ENCODE results near the gene NME3. TPM values are rescaled to one million over a fixed set of nuclear protein-coding genes. Genes with fewer than 3 reads are reported as not detected.

NME3 gene
- total and polyA plus RNA-seq, 2 of the 4 experiments (the other 2 are of a cell fraction) = 12.7 to 41.2 TPM

- H4K91ac ChIP-seq (ENCODE audit: insufficient read depth, low read depth, low read length) = no peak overlapping the region
- H4K20me1 ChIP-seq (ENCODE audit: insufficient read depth, low read length) = peaks cover 28% of the 10 kb centered on the region
- H2BK20ac ChIP-seq (ENCODE audit: low read depth, low read length) = no peak overlapping the region
- H2BK120ac ChIP-seq (ENCODE audit: low read depth, low read length) = no peak overlapping the region
- H3K36me3 ChIP-seq (ENCODE audit: control insufficient read depth, insufficient read depth, low read length) = peaks cover 64% of the 10 kb centered on the region
- no peak for DNase-seq
- no peaks in the 10 kb centered on the region for H3K27me3 ChIP-seq (ENCODE audit: control insufficient read depth, insufficient read depth, low read length)
- H3K14ac ChIP-seq (replicated peaks; ENCODE audit: low read depth, low read length) = no peak overlapping the region
- dilution Hi-C loops (cut with HindIII; ENCODE audit: low sequenced_read_pairs, unreplicated experiment) (no loop called here), intact Hi-C loops (cut with micrococcal nuclease) (no loop called here), in situ Hi-C loops (cut with MboI; ENCODE audit: low sequenced_read_pairs) (no loop called here)
- ChIA-PET CTCF (no interaction called here), POLR2A (ENCODE audit: unreplicated experiment) (no interaction called here)
- no peak overlapping the region for H4K5ac ChIP-seq (ENCODE audit: low read depth, low read length)
- H2AK5ac ChIP-seq (ENCODE audit: low read depth, low read length) = no peak overlapping the region
- no peak overlapping the region for H2AFZ ChIP-seq (replicated peaks; ENCODE audit: low read length, poor library complexity)
- H3K56ac ChIP-seq (ENCODE audit: extremely low read depth, insufficient read depth, low read length) = no peak overlapping the region
- H3K4me3 ChIP-seq (ENCODE audit: insufficient read depth, low read depth, low read length) = no peak overlapping the region
- no peak overlapping the region for H2BK15ac ChIP-seq (ENCODE audit: low read depth, low read length)
- no peaks in the 10 kb centered on the region for H3K9me3 ChIP-seq (ENCODE audit: control insufficient read depth, insufficient read depth, low read length)
- H2BK5ac ChIP-seq (ENCODE audit: low read depth, low read length, poor library complexity, severe bottlenecking) = no peak overlapping the region
- H3K4me2 ChIP-seq (ENCODE audit: low read depth, low read length) = no peak overlapping the region
- H3K9me1 ChIP-seq (ENCODE audit: insufficient read depth, low read length) = peaks cover 4% of the 10 kb centered on the region; the same call in 1 of the 2 replicates
- no peak overlapping the region for H2AK9ac ChIP-seq (replicated peaks; ENCODE audit: low read depth, low read length, poor library complexity)
- no peak overlapping the region for H4K8ac ChIP-seq (ENCODE audit: low read depth in 2 of 2, low read length in 2 of 2)
- no peak overlapping the region for H3K9ac ChIP-seq (ENCODE audit: low read depth, low read length)
- TF ChIP-seq NFE2L2 (IDR thresholded peaks at IDR 0.05; ENCODE audit: low read depth, low read length) (no peak), USF2 (IDR thresholded peaks at IDR 0.05; ENCODE audit: low read depth, low read length) (no peak), POLR2A (IDR thresholded peaks at IDR 0.05; ENCODE audit: low read depth, low read length) (no peak), MAZ (IDR thresholded peaks at IDR 0.05; ENCODE audit: borderline replicate concordance, low read depth, low read length) (no peak), RCOR1 (IDR thresholded peaks at IDR 0.05; ENCODE audit: insufficient replicate concordance, low read length) (no peak), CEBPB (IDR thresholded peaks at IDR 0.05; ENCODE audit: low read depth, low read length) (no peak), MAFK (IDR thresholded peaks at IDR 0.05; ENCODE audit: low read depth, low read length) (no peak), RAD21 (IDR thresholded peaks at IDR 0.05; ENCODE audit: low read length) (no peak), SMC3 (IDR thresholded peaks at IDR 0.05; ENCODE audit: low read depth, low read length) (no peak), MXI1 (IDR thresholded peaks at IDR 0.05; ENCODE audit: borderline replicate concordance, low read depth, low read length) (no peak), BHLHE40 (IDR thresholded peaks at IDR 0.05; ENCODE audit: low read depth, low read length) (no peak), RFX5 (IDR thresholded peaks at IDR 0.05; ENCODE audit: low read depth, low read length) (no peak), FOS (IDR thresholded peaks at IDR 0.05; ENCODE audit: low read depth, low read length) (no peak), CHD1 (IDR thresholded peaks at IDR 0.05; ENCODE audit: low read depth, low read length) (no peak), CTCF (conservative IDR thresholded peaks at IDR 0.05; ENCODE audit: low read depth, low read length) (no peak), ELK1 (IDR thresholded peaks at IDR 0.05; ENCODE audit: borderline replicate concordance, low read depth, low read length) (no peak)
- no peak overlapping the region for H3K4ac ChIP-seq (ENCODE audit: low read depth, low read length)
- no TSS peak for BruUV-seq (replicated peaks)
- no peak overlapping the region for H3K18ac ChIP-seq (ENCODE audit: low read depth, low read length)
- H3K4me1 ChIP-seq (ENCODE audit: control insufficient read depth, insufficient read depth, low read length) = no peaks in the 10 kb centered on the region
- H3K79me1 ChIP-seq (ENCODE audit: low read depth in 1 of 2, low read length in 2 of 2) = peaks cover 11 to 47% of the 10 kb centered on the region in 2 experiments; a peak in 3 of 4 replicates
- no peak for ATAC-seq (ENCODE audit: low read depth)
- 98% methylated on average over 18 of the region's 18 CpGs; no CpG with 5 or more reads in 1 of the 2 experiments for WGBS, 2 experiments (ENCODE audit: extremely low coverage in 2 of 2, insufficient read length in 1 of 2)
- no peak overlapping the region for H3K27ac ChIP-seq (ENCODE audit: insufficient read depth, low read length)
- H3K23ac ChIP-seq (ENCODE audit: low read depth, low read length) = no peak overlapping the region
Measured at GRCh38 chr16:1729026-1729425, 42.3 kb downstream of the NME3 start.
